GM12891 (cell line): ENCODE data around the gene MRPL53.
"Not testable (repeated sequence)": the region's sequence is repeated elsewhere in the genome, so short reads cannot be mapped to it uniquely, and the experiment has no call there.

Source experiments
- POLR2A ChIP-seq: IDR thresholded peaks from 2 replicates; pipeline ENCODE4 v1.6.1; 2011; ENCODE audit warnings: low read depth, low read length, control low read depth
- POLR2AphosphoS5 ChIP-seq: IDR thresholded peaks from 2 replicates; pipeline ENCODE4 v1.6.1; 2011; ENCODE audit warnings: low read depth, low read length, control low read depth

DNA sequence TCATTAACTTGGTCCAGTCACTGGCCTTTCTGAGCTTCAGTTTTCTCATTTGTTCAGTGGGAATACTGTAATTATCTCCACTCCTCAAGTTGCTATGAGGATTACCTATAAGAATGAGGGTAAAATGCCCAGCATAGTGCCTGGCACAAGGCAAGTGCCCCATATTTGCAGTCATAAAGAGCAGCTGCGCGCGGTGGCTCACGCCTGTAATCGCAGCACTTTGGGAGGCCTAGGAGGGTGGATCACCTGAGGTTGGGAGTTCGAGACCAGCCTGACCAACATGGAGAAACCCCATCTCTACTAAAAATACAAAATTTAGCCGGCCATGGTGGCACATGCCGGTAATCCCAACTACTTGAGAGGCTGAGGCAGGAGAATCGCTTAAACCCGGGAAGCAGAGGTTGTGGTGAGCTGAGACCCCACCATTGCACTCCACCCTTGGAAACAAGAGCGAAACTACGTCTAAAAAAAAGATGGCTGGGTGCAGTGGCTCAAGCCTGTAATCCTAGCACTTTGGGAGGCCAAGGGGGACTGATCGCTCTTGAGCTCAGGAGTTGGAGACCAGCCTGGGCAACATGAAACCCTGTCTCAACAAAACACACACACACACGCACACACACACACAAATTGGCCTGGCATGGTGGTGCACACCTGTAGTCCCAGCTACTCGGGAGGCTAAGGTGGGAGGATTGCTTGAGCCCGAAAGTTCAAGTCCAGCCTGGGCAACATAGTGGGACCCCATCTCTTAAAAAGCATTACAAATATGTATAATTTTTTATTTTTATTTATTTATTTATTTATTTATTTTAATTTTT, 29.8 kb downstream of the MRPL53 start:
- TF ChIP-seq POLR2A, POLR2AphosphoS5: not testable (repeated sequence)
